ENCODE measurements around the gene FGF3.

FGF3 gene

GRCh38 chr11:69773626-69774353, 45.4 kb downstream of the FGF3 start:
- TF ChIP-seq EZH2 (IDR thresholded peaks at IDR 0.05; ENCODE audit: borderline replicate concordance, low read depth, low read length, severe bottlenecking): no peak
- TF ChIP-seq, protein P1, sequence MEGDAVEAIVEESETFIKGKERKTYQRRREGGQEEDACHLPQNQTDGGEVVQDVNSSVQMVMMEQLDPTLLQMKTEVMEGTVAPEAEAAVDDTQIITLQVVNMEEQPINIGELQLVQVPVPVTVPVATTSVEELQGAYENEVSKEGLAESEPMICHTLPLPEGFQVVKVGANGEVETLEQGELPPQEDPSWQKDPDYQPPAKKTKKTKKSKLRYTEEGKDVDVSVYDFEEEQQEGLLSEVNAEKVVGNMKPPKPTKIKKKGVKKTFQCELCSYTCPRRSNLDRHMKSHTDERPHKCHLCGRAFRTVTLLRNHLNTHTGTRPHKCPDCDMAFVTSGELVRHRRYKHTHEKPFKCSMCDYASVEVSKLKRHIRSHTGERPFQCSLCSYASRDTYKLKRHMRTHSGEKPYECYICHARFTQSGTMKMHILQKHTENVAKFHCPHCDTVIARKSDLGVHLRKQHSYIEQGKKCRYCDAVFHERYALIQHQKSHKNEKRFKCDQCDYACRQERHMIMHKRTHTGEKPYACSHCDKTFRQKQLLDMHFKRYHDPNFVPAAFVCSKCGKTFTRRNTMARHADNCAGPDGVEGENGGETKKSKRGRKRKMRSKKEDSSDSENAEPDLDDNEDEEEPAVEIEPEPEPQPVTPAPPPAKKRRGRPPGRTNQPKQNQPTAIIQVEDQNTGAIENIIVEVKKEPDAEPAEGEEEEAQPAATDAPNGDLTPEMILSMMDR (IDR thresholded peaks at IDR 0.05; ENCODE audit: borderline replicate concordance, extremely low read depth, low read length, poor library complexity, severe bottlenecking): no peak
- ATAC-seq (ENCODE audit: insufficient read depth, low read depth): no peak
- Histone ChIP-seq H4K20me1 (ENCODE audit: insufficient read depth, low read length) (no peaks in the 10 kb centered on the region), H3K4me1 (ENCODE audit: insufficient read depth, low read length) (no peaks in the 10 kb centered on the region), H3K9me3 (ENCODE audit: insufficient read depth, low read length, severe bottlenecking) (no peaks in the 10 kb centered on the region), H3K27ac (ENCODE audit: low read length) (no peak overlapping the region), H2AFZ (ENCODE audit: low read depth, low read length) (no peak overlapping the region), H3K4me2 (ENCODE audit: insufficient read depth, low read length) (no peak overlapping the region), H3K4me3 (ENCODE audit: low read depth in 1 of 2, low read length in 2 of 2) (no peak overlapping the region), H3K27me3 (ENCODE audit: insufficient read depth, low read length, poor library complexity) (no peaks in the 10 kb centered on the region), H3K9ac (ENCODE audit: low read depth, low read length) (no peak overlapping the region), H3K36me3 (ENCODE audit: insufficient read depth, low read length) (no peaks in the 10 kb centered on the region), H3K79me2 (ENCODE audit: insufficient read depth, low read length) (no peaks in the 10 kb centered on the region)
- no peak for DNase-seq

DNA sequence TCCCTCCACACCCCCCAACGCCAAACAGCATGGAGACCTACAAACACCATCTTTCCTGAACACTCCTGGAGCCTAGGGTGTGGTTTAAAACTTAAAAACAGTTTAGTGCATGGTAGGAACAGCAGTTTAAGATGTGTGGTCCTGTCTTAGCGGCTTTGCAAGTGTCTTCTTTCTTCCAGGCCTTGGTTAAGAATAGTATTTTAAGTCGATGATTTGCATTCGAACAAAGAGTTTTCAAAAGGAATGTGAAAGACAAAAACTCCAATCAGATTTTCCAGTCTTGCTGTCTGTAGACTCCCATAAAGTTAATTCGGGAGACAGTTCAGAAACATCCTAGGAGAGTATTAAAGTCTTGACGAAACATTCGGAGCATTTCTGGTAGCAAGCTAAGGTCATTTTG, 47.8 kb downstream of the FGF3 start:
- Histone ChIP-seq H3K27me3 (ENCODE audit: insufficient read depth, low read length, poor library complexity) (no peaks in the 10 kb centered on the region), H3K4me1 (ENCODE audit: insufficient read depth, low read length) (no peaks in the 10 kb centered on the region), H3K9ac (ENCODE audit: low read depth, low read length) (no peak overlapping the region), H3K36me3 (ENCODE audit: insufficient read depth, low read length) (no peaks in the 10 kb centered on the region), H3K79me2 (ENCODE audit: insufficient read depth, low read length) (no peaks in the 10 kb centered on the region), H3K4me3 (ENCODE audit: low read depth in 1 of 2, low read length in 2 of 2) (no peak overlapping the region), H2AFZ (ENCODE audit: low read depth, low read length) (no peak overlapping the region), H4K20me1 (ENCODE audit: insufficient read depth, low read length) (no peaks in the 10 kb centered on the region), H3K4me2 (ENCODE audit: insufficient read depth, low read length) (no peak overlapping the region), H3K9me3 (ENCODE audit: insufficient read depth, low read length, severe bottlenecking) (no peaks in the 10 kb centered on the region), H3K27ac (ENCODE audit: low read length) (no peak overlapping the region)
- no peak for TF ChIP-seq EZH2 (IDR thresholded peaks at IDR 0.05; ENCODE audit: borderline replicate concordance, low read depth, low read length, severe bottlenecking)
- TF ChIP-seq, protein P1 (IDR thresholded peaks at IDR 0.05; ENCODE audit: borderline replicate concordance, extremely low read depth, low read length, poor library complexity, severe bottlenecking): no peak
- no peak for ATAC-seq (ENCODE audit: insufficient read depth, low read depth)
- DNase-seq: no peak

GRCh38 chr11:69770540-69770939, 48.7 kb downstream of the FGF3 start:
- no peak overlapping the region for H3K9ac ChIP-seq (ENCODE audit: low read depth, low read length)
- no peak overlapping the region for H3K4me3 ChIP-seq (ENCODE audit: low read depth in 1 of 2, low read length in 2 of 2)
- no peak overlapping the region for H3K4me2 ChIP-seq (ENCODE audit: insufficient read depth, low read length)
- no peak for DNase-seq
- TF ChIP-seq EZH2 (IDR thresholded peaks at IDR 0.05; ENCODE audit: borderline replicate concordance, low read depth, low read length, severe bottlenecking): no peak
- TF ChIP-seq, protein P1 (IDR thresholded peaks at IDR 0.05; ENCODE audit: borderline replicate concordance, extremely low read depth, low read length, poor library complexity, severe bottlenecking): no peak
- no peaks in the 10 kb centered on the region for H3K79me2 ChIP-seq (ENCODE audit: insufficient read depth, low read length)
- no peak overlapping the region for H2AFZ ChIP-seq (ENCODE audit: low read depth, low read length)
- no peak overlapping the region for H3K27ac ChIP-seq (ENCODE audit: low read length)
- no peaks in the 10 kb centered on the region for H3K9me3 ChIP-seq (ENCODE audit: insufficient read depth, low read length, severe bottlenecking)
- no peaks in the 10 kb centered on the region for H3K4me1 ChIP-seq (ENCODE audit: insufficient read depth, low read length)
- no peaks in the 10 kb centered on the region for H3K36me3 ChIP-seq (ENCODE audit: insufficient read depth, low read length)
- H3K27me3 ChIP-seq (ENCODE audit: insufficient read depth, low read length, poor library complexity): no peaks in the 10 kb centered on the region
- no peaks in the 10 kb centered on the region for H4K20me1 ChIP-seq (ENCODE audit: insufficient read depth, low read length)
- no peak for ATAC-seq (ENCODE audit: insufficient read depth, low read depth)
